ENCODE measurements around the gene SYT3.

The SYT3 gene

GRCh38 chr19:50654882-50655281 is 15.2 kb upstream of the SYT3 start:
- TF ChIP-seq CTCF (IDR thresholded peaks at IDR 0.05; ENCODE audit: low read depth, low read length), result no peak
- DNase-seq (ENCODE audit: extremely low read depth, low read depth), result no peak

GRCh38 chr19:50652722-50653121 is 13.0 kb upstream of the SYT3 start:
- no peak for TF ChIP-seq CTCF (IDR thresholded peaks at IDR 0.05; ENCODE audit: low read depth, low read length)
- no peak for DNase-seq (ENCODE audit: extremely low read depth, low read depth)

- no peak for TF ChIP-seq CTCF (IDR thresholded peaks at IDR 0.05; ENCODE audit: low read depth, low read length)
- no peak for DNase-seq (ENCODE audit: extremely low read depth, low read depth)
Observed at GRCh38 chr19:50651174-50651573, 11.5 kb upstream of the SYT3 start.

- no peak for DNase-seq (ENCODE audit: extremely low read depth, low read depth)
- TF ChIP-seq CTCF (IDR thresholded peaks at IDR 0.05; ENCODE audit: low read depth, low read length), result no peak
Observed at GRCh38 chr19:50649433-50650391, 10.0 kb upstream of the SYT3 start, which contains the start of gene C19orf81. Gene C19orf81 (plus strand): TSS chr19:50649445. CDS start chr19:50649445, 0 bp downstream.

- no peak for DNase-seq (ENCODE audit: extremely low read depth, low read depth)
- TF ChIP-seq CTCF (IDR thresholded peaks at IDR 0.05; ENCODE audit: low read depth, low read length), result no peak
Observed at GRCh38 chr19:50648659-50649058, 9.0 kb upstream of the SYT3 start.

- DNase-seq (ENCODE audit: extremely low read depth, low read depth), result no peak
- TF ChIP-seq CTCF (IDR thresholded peaks at IDR 0.05; ENCODE audit: low read depth, low read length), result no peak
Observed at GRCh38 chr19:50647879-50648615, 8.4 kb upstream of the SYT3 start.

Data from AG09319 (cell line).